HG03135 (cell line): ENCODE data around the gene ACSS1.

ENCODE experiments used
- ATAC-seq: cut with Tn5 transposase; IDR thresholded peaks from one replicate; pipeline ENCODE4 v1.9.1; 2021; ENCODE audit warnings: mild to moderate bottlenecking, moderate library complexity; ENCODE audit not compliant: unreplicated experiment

ACSS1 gene

GRCh38 chr20:25048519-25048952, 9.4 kb downstream of the ACSS1 start:
- ATAC-seq, result no peak

- no peak for ATAC-seq
Observed at GRCh38 chr20:25047766-25048165, 10.2 kb downstream of the ACSS1 start.

- ATAC-seq, result no peak
Observed at GRCh38 chr20:25046736-25047666, 10.9 kb downstream of the ACSS1 start.

GRCh38 chr20:25046181-25046641, 11.7 kb downstream of the ACSS1 start:
- no peak for ATAC-seq

- ATAC-seq, result no peak
Observed at GRCh38 chr20:25045343-25045712, 12.6 kb downstream of the ACSS1 start.

- no peak for ATAC-seq
Observed at GRCh38 chr20:25044660-25045342, 13.1 kb downstream of the ACSS1 start.

GRCh38 chr20:25044261-25044560, 13.7 kb downstream of the ACSS1 start:
- ATAC-seq, result no peak

- no peak for ATAC-seq
Observed at GRCh38 chr20:25043499-25044260, 14.3 kb downstream of the ACSS1 start.

- peak; percentile 92 for ATAC-seq
Observed at GRCh38 chr20:25042531-25043498, 15.1 kb downstream of the ACSS1 start.

GRCh38 chr20:25041813-25042530, 16.0 kb downstream of the ACSS1 start:
- no peak for ATAC-seq

- no peak for ATAC-seq
Observed at GRCh38 chr20:25040438-25040831, 17.5 kb downstream of the ACSS1 start.

GRCh38 chr20:25039697-25040437, 18.1 kb downstream of the ACSS1 start:
- ATAC-seq, result no peak

- ATAC-seq, result no peak
Observed at GRCh38 chr20:25038591-25039015, 19.3 kb downstream of the ACSS1 start.

- no peak for ATAC-seq
Observed at GRCh38 chr20:25038103-25038410, 19.9 kb downstream of the ACSS1 start.

- ATAC-seq, result no peak
Observed at GRCh38 chr20:25037288-25038102, 20.4 kb downstream of the ACSS1 start.

GRCh38 chr20:25036331-25036936, 21.5 kb downstream of the ACSS1 start:
- ATAC-seq, result no peak

GRCh38 chr20:25035921-25036320, 22.0 kb downstream of the ACSS1 start:
- no peak for ATAC-seq

GRCh38 chr20:25033924-25034300, 24.0 kb downstream of the ACSS1 start:
- ATAC-seq, result no peak
